ENCODE results near the gene RHOB. TPM values are rescaled to one million over a fixed set of nuclear protein-coding genes. Genes with fewer than 3 reads are reported as not detected.
A peak's percentile ranks its signal among the peaks of the same experiment; 100 is the strongest.

Gene RHOB
- total and polyA plus RNA-seq, 2 of the 13 experiments (the other 11 are each of a cell fraction or from before 2014, with no cell fraction given): 192 to 268 TPM

DNA sequence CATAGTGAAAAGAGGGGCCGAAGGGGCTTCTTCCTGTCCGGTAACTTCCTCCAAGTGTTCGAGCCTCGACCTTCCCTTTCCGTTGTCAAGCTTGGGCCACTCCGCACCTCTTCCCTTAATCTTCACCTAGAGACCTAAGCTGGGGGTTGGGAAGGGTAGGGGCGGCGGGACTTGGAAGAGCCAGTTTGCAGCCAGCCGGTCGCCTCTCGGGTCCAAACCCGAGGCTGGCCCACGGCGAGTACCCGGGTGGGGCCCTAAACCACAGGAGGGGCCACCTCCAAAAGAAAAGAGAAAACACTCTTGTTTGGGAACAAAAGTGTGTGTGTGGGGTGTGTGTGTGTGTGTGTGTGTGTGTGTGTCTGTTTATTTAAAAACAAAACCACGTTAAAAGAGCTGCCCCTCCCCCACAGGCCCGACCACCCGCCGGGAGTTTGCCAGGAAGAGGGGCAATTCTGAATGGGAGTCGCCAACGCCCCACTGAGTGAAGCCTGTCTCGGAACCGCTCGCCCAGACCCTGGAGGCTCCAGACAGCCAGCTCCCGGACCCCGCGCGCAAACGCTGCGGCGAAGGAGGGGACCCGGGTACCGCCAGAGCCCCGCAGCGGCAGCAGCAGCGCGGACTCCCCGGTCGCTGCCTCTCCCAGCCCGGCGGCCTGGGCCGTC, 488 bp upstream of the RHOB start (continued):
- TF ChIP-seq SCMH1 (CRISPR knock-in tag; IDR thresholded peaks at IDR 0.05; ENCODE audit: borderline replicate concordance) (no peak), ZNF10 (CRISPR knock-in tag; IDR thresholded peaks at IDR 0.05; ENCODE audit: borderline replicate concordance, low read depth) (no peak), ATRX (CRISPR knock-in tag; IDR thresholded peaks at IDR 0.05; ENCODE audit: borderline replicate concordance) (no peak), ARHGAP35 (CRISPR knock-in tag; IDR thresholded peaks at IDR 0.05; ENCODE audit: borderline replicate concordance) (no peak), ZNF891 (CRISPR knock-in tag; IDR thresholded peaks at IDR 0.05) (peak; percentile 89)
- TF ChIP-seq, protein P1, sequence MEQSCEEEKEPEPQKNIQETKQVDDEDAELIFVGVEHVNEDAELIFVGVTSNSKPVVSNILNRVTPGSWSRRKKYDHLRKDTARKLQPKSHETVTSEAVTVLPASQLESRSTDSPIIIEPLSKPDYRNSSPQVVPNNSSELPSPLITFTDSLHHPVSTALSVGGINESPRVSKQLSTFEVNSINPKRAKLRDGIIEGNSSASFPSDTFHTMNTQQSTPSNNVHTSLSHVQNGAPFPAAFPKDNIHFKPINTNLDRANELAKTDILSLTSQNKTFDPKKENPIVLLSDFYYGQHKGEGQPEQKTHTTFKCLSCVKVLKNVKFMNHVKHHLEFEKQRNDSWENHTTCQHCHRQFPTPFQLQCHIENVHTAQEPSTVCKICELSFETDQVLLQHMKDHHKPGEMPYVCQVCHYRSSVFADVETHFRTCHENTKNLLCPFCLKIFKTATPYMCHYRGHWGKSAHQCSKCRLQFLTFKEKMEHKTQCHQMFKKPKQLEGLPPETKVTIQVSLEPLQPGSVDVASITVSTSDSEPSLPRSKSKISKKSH (CRISPR knock-in tag; IDR thresholded peaks at IDR 0.05; ENCODE audit: borderline replicate concordance): peak; percentile 87
- TF ChIP-seq, protein P2, sequence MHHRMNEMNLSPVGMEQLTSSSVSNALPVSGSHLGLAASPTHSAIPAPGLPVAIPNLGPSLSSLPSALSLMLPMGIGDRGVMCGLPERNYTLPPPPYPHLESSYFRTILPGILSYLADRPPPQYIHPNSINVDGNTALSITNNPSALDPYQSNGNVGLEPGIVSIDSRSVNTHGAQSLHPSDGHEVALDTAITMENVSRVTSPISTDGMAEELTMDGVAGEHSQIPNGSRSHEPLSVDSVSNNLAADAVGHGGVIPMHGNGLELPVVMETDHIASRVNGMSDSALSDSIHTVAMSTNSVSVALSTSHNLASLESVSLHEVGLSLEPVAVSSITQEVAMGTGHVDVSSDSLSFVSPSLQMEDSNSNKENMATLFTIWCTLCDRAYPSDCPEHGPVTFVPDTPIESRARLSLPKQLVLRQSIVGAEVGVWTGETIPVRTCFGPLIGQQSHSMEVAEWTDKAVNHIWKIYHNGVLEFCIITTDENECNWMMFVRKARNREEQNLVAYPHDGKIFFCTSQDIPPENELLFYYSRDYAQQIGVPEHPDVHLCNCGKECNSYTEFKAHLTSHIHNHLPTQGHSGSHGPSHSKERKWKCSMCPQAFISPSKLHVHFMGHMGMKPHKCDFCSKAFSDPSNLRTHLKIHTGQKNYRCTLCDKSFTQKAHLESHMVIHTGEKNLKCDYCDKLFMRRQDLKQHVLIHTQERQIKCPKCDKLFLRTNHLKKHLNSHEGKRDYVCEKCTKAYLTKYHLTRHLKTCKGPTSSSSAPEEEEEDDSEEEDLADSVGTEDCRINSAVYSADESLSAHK (CRISPR knock-in tag; IDR thresholded peaks at IDR 0.05; ENCODE audit: borderline replicate concordance): no peak; the same call in 1 of the 2 replicates
- TF ChIP-seq, protein P3, sequence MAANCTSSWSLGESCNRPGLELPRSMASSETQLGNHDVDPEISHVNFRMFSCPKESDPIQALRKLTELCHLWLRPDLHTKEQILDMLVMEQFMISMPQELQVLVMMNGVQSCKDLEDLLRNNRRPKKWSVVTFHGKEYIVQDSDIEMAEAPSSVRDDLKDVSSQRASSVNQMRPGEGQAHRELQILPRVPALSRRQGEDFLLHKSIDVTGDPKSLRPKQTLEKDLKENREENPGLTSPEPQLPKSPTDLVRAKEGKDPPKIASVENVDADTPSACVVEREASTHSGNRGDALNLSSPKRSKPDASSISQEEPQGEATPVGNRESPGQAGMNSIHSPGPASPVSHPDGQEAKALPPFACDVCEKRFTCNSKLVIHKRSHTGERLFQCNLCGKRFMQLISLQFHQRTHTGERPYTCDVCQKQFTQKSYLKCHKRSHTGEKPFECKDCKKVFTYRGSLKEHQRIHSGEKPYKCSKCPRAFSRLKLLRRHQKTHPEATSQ (CRISPR knock-in tag; IDR thresholded peaks at IDR 0.05; ENCODE audit: borderline replicate concordance): no peak
- TF ChIP-seq, protein P4, sequence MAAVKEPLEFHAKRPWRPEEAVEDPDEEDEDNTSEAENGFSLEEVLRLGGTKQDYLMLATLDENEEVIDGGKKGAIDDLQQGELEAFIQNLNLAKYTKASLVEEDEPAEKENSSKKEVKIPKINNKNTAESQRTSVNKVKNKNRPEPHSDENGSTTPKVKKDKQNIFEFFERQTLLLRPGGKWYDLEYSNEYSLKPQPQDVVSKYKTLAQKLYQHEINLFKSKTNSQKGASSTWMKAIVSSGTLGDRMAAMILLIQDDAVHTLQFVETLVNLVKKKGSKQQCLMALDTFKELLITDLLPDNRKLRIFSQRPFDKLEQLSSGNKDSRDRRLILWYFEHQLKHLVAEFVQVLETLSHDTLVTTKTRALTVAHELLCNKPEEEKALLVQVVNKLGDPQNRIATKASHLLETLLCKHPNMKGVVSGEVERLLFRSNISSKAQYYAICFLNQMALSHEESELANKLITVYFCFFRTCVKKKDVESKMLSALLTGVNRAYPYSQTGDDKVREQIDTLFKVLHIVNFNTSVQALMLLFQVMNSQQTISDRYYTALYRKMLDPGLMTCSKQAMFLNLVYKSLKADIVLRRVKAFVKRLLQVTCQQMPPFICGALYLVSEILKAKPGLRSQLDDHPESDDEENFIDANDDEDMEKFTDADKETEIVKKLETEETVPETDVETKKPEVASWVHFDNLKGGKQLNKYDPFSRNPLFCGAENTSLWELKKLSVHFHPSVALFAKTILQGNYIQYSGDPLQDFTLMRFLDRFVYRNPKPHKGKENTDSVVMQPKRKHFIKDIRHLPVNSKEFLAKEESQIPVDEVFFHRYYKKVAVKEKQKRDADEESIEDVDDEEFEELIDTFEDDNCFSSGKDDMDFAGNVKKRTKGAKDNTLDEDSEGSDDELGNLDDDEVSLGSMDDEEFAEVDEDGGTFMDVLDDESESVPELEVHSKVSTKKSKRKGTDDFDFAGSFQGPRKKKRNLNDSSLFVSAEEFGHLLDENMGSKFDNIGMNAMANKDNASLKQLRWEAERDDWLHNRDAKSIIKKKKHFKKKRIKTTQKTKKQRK (IDR thresholded peaks at IDR 0.05; ENCODE audit: low read length): no peak
- TF ChIP-seq, protein P5, sequence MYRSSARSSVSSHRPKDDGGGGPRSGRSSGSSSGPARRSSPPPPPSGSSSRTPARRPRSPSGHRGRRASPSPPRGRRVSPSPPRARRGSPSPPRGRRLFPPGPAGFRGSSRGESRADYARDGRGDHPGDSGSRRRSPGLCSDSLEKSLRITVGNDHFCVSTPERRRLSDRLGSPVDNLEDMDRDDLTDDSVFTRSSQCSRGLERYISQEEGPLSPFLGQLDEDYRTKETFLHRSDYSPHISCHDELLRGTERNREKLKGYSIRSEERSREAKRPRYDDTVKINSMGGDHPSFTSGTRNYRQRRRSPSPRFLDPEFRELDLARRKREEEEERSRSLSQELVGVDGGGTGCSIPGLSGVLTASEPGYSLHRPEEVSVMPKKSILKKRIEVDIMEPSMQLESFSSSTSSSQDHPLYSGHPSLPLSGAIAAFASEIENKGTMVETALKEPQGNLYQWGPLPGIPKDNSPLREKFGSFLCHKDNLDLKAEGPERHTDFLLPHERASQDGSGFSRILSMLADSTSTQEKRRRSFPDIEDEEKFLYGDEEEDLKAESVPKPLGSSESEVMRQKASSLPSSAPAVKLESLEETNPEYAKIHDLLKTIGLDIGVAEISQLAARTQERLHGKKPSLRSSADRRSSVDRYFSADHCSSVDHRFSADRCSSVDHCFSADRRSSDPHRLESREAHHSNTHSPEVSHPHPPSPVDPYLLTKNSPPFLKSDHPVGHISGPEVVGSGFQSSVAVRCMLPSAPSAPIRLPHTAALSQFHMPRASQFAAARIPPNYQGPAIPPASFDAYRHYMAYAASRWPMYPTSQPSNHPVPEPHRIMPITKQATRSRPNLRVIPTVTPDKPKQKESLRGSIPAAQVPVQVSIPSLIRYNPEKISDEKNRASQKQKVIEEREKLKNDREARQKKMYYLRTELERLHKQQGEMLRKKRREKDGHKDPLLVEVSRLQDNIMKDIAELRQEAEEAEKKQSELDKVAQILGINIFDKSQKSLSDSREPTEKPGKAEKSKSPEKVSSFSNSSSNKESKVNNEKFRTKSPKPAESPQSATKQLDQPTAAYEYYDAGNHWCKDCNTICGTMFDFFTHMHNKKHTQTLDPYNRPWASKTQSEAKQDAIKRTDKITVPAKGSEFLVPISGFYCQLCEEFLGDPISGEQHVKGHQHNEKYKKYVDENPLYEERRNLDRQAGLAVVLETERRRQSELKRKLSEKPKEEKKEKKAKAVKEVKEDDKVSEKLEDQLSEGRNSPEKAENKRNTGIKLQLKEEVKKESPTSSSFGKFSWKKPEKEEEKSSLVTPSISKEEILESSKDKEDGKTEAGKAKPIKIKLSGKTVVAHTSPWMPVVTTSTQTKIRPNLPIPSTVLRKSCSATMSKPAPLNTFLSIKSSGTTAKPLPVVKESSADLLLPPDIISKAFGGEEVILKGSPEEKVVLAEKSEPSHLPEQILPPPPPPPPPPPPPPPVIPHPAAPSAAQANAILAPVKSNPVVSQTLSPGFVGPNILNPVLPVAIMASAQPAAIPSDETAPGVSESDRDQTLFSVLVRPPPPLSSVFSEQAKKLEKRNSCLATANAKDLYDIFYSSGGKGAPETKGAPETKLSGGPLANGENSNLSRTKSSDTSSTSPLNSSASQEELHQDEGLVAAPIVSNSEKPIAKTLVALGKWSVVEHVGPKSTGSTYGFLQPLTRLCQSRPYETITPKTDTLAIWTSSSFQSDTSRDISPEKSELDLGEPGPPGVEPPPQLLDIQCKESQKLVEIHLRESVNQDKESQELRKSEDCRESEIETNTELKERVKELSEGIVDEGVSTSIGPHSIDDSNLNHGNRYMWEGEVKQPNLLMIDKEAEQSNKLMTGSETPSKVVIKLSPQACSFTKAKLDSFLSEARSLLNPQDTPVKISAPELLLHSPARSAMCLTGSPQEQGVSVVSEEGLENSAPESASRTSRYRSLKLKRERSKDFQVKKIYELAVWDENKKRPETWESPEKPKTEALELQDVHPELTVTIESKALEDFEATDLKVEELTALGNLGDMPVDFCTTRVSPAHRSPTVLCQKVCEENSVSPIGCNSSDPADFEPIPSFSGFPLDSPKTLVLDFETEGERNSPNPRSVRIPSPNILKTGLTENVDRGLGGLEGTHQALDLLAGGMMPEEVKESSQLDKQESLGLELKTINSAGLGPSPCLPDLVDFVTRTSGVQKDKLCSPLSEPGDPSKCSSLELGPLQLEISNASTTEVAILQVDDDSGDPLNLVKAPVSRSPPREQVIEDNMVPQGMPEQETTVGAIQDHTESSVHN (CRISPR knock-in tag; IDR thresholded peaks at IDR 0.05): no peak
